Liver (tissue), 9 donors: ENCODE data around the gene CDH18. TPM values are rescaled to one million over a fixed set of nuclear protein-coding genes. Genes with fewer than 3 reads are reported as not detected.

Experiments used
- DNase-seq: peaks from one replicate; pipeline ENCODE4 v3.0.0-alpha.2; 2017; ENCODE audit warnings: low spot score
- H3K27ac ChIP-seq, 2 donors: one replicate each; pipeline ENCODE4 v1.7.0; 2013; ENCODE audit warnings: inconsistent platforms in 2 of 2, low read length in 2 of 2, control low read depth in 1 of 2, low read depth in 1 of 2, mild to moderate bottlenecking in 1 of 2
- H3K27me3 ChIP-seq, 4 donors: one replicate each; pipeline versions ENCODE4 v1.6.1 to v1.7.0; 2013; ENCODE audit warnings: low read length in 3 of 4, inconsistent platforms in 1 of 4, mild to moderate bottlenecking in 1 of 4, moderate library complexity in 1 of 4; ENCODE audit not compliant: control insufficient read depth in 4 of 4, insufficient read depth in 4 of 4
- H3K36me3 ChIP-seq, 4 donors: one replicate each; pipeline versions ENCODE4 v1.6.1 to v1.7.0; 2013; ENCODE audit warnings: low read length in 3 of 4, mild to moderate bottlenecking in 3 of 4, low read depth in 1 of 4, moderate library complexity in 1 of 4; ENCODE audit not compliant: control insufficient read depth in 4 of 4, insufficient read depth in 3 of 4
- H3K4me1 ChIP-seq, 4 donors: one replicate each; pipeline versions ENCODE4 v1.6.1 to v1.7.0; 2013; ENCODE audit warnings: low read length in 3 of 4, mild to moderate bottlenecking in 3 of 4, moderate library complexity in 1 of 4; ENCODE audit not compliant: control insufficient read depth in 4 of 4, insufficient read depth in 4 of 4
- H3K4me3 ChIP-seq, 3 donors: one replicate each; pipeline versions ENCODE4 v1.6.1 to v1.7.0; 2013; ENCODE audit warnings: low read length in 3 of 3, control low read depth in 1 of 3, low read depth in 1 of 3, mild to moderate bottlenecking in 1 of 3
- H3K9ac ChIP-seq, 2 donors: one replicate each; pipeline ENCODE4 v1.7.0; 2013; ENCODE audit warnings: low read length in 2 of 2, mild to moderate bottlenecking in 2 of 2, moderate library complexity in 2 of 2, control low read depth in 1 of 2, low read depth in 1 of 2
- H3K9me3 ChIP-seq, 4 donors: one replicate each; pipeline versions ENCODE4 v1.6.1 to v1.7.0; 2013; ENCODE audit warnings: low read length in 3 of 4; ENCODE audit not compliant: control insufficient read depth in 4 of 4
- CTCF ChIP-seq: fragments of 150-350 bp; IDR thresholded peaks from 2 replicates; pipeline ENCODE4 v1.5.1; 2017; ENCODE audit warnings: improper control_type of control experiment, low read depth, low read length; ENCODE audit not compliant: missing input control
- EGR1 ChIP-seq, 2 donors: IDR thresholded peaks; 2 replicates each; pipeline ENCODE4 v1.6.1; 2016 to 2018; ENCODE audit warnings: antibody characterized with exemption in 2 of 2, low read depth in 2 of 2
- FOXA1 ChIP-seq: IDR thresholded peaks from 2 replicates; pipeline ENCODE4 v1.6.1; 2016; ENCODE audit warnings: antibody characterized with exemption
- FOXA2 ChIP-seq: IDR thresholded peaks from 2 replicates; pipeline ENCODE4 v1.6.1; 2016; ENCODE audit warnings: antibody characterized with exemption
- GABPA ChIP-seq, 2 donors: IDR thresholded peaks in 1 of 2; conservative IDR thresholded peaks in 1 of 2; 2 replicates each; pipeline ENCODE4 v1.6.1; 2016; ENCODE audit warnings: antibody characterized with exemption in 2 of 2, mild to moderate bottlenecking in 1 of 2, moderate library complexity in 1 of 2
- HNF4A ChIP-seq, 2 donors: conservative IDR thresholded peaks; 2 replicates each; pipeline ENCODE4 v1.6.1; 2016; ENCODE audit warnings: antibody characterized with exemption in 2 of 2, mild to moderate bottlenecking in 2 of 2
- HNF4G ChIP-seq: IDR thresholded peaks from 2 replicates; pipeline ENCODE4 v1.6.1; 2016; ENCODE audit warnings: antibody characterized with exemption
- JUND ChIP-seq, 2 donors: IDR thresholded peaks; 2 replicates each; pipeline ENCODE4 v1.6.1; 2016; ENCODE audit warnings: antibody characterized with exemption in 2 of 2
- NR2F2 ChIP-seq: IDR thresholded peaks from 2 replicates; pipeline ENCODE4 v1.6.1; 2016; ENCODE audit warnings: antibody characterized with exemption
- RAD21 ChIP-seq, 2 donors: IDR thresholded peaks; 2 replicates each; pipeline ENCODE4 v1.6.1; 2016; ENCODE audit warnings: antibody characterized with exemption in 2 of 2, mild to moderate bottlenecking in 2 of 2
- SP1 ChIP-seq: IDR thresholded peaks from 2 replicates; pipeline ENCODE4 v1.6.1; 2018; ENCODE audit warnings: antibody characterized with exemption, mild to moderate bottlenecking
- TAF1 ChIP-seq: conservative IDR thresholded peaks from 2 replicates; pipeline ENCODE4 v1.6.1; 2016; ENCODE audit warnings: antibody characterized with exemption, mild to moderate bottlenecking
- WGBS: extraction: QIAGEN DNeasy Blood & Tissue Kit; methylation state at CpG from one replicate; pipeline ENCODE4 v1.1.7; 2013; 5-methylcytosine and 5-hydroxymethylcytosine counted together
- polyA plus RNA-seq, 2 donors: library from polyadenylated mRNA; stranded (reverse) in 1 of 2; unstranded in 1 of 2; fragments of 200-250 nt in 1 of 2; fragments of >200 nt in 1 of 2; fragmentation: Nextera tagmentation in 1 of 2; extraction: Ambion mirVana in 1 of 2; gene quantifications; one replicate each; pipeline versions ENCODE4 v1.2.1 to v1.2.3, GENCODE V29; 2013 to 2015
- total RNA-seq, 2 donors: library from RNA; depleted of rRNA; stranded (reverse); fragments of >200 nt; gene quantifications; one replicate each; pipeline ENCODE4 v1.2.3, GENCODE V29; 2014
- TF ChIP-seq, protein P1 (sequence below): IDR thresholded peaks from 2 replicates; pipeline ENCODE4 v1.6.1; 2016; ENCODE audit warnings: antibody characterized with exemption
- TF ChIP-seq, protein P2 (sequence below): IDR thresholded peaks from 2 replicates; pipeline ENCODE4 v1.6.1; 2016; ENCODE audit warnings: antibody characterized with exemption
- TF ChIP-seq, protein P3 (sequence below): IDR thresholded peaks from 2 replicates; pipeline ENCODE4 v1.6.1; 2016; ENCODE audit warnings: antibody characterized with exemption
- donor health status: healthy.
- donor health status: healthy.
- donor health status: healthy.
- donor health status: healthy.
- donor health status: healthy.

Gene CDH18
- total and polyA plus RNA-seq, 4 donors = 0.19 TPM; not detected in 3

- no peak for TF ChIP-seq RAD21 (IDR thresholded peaks at IDR 0.05)
- TF ChIP-seq, protein P1, sequence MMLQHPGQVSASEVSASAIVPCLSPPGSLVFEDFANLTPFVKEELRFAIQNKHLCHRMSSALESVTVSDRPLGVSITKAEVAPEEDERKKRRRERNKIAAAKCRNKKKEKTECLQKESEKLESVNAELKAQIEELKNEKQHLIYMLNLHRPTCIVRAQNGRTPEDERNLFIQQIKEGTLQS = no peak
- TF ChIP-seq FOXA2 = no peak
- no peak for TF ChIP-seq CTCF
- TF ChIP-seq EGR1 (IDR thresholded peaks at IDR 0.05; ENCODE audit: low read depth in 2 of 2) = no peak
- Histone ChIP-seq H3K4me3 (no peak overlapping the region), H3K27me3 (no peaks in the 10 kb centered on the region), H3K9me3 (no peaks in the 10 kb centered on the region), H3K27ac (no peak overlapping the region), H3K36me3 (no peaks in the 10 kb centered on the region), H3K9ac (no peak overlapping the region), H3K4me1 (no peaks in the 10 kb centered on the region)
- WGBS = 64% methylated on average over 2 of the region's 2 CpGs
- DNase-seq = no peak
Observed at GRCh38 chr5:19498852-19499251, 489.1 kb downstream of the CDH18 start.

DNA sequence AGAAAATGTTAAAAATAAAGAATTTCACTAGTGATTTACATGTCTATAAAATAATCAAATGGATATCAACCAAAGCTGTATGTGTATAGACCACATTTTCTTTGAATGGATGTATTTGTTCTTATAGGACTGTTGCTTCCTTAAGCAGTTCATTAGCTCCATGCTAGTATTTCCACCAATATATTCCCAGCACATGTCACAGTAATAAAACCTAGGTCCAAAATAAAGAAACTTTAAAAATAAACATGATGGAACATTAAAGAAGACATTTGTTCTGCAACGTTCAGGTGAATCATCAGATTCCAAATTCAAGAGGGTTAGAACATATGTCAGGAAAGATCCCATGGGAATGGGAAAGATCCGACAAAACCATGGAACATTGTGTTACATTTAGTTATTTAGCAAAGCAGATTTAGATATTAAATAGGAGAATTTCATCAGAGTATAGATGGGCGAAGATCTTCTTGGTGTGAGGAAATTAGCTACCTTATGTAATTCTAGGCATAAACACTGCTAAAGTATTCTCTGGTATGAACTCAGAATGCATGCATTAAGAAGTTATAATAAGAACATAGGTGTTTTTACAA lies 490.7 kb downstream of the CDH18 start:
- no peaks in the 10 kb centered on the region for H3K9me3 ChIP-seq
- no peaks in the 10 kb centered on the region for H3K36me3 ChIP-seq
- WGBS = 70% methylated on average over 3 of the region's 3 CpGs
- H3K4me3 ChIP-seq = no peak overlapping the region
- no peaks in the 10 kb centered on the region for H3K4me1 ChIP-seq
- H3K27me3 ChIP-seq = no peaks in the 10 kb centered on the region
- TF ChIP-seq NR2F2 (no peak), FOXA1 (no peak)
- DNase-seq = no peak
- no peak overlapping the region for H3K27ac ChIP-seq
- no peak overlapping the region for H3K9ac ChIP-seq

DNA sequence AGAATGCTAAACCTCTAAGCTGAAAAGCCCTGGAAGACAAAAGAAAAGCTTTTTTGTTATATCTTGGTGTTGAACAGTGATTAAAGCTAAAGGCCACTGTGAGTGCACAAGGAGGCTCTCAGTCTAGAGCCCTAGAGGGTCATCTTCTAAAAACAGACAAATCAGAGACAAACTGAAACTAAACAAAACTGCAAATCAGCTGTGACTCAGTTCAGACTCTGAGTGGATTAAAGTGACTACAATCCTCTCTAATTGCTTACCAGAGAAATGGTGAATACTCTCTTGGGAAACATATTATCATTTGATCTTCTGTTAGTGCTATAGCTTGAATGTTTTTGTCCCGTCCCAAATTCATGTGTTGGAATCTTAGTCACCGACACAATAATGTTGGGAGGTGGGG lies 491.9 kb downstream of the CDH18 start:
- Histone ChIP-seq H3K9me3 (no peaks in the 10 kb centered on the region), H3K4me1 (no peaks in the 10 kb centered on the region), H3K27me3 (no peaks in the 10 kb centered on the region), H3K4me3 (no peak overlapping the region), H3K27ac (no peak overlapping the region), H3K36me3 (no peaks in the 10 kb centered on the region), H3K9ac (no peak overlapping the region)
- TF ChIP-seq, protein P2, sequence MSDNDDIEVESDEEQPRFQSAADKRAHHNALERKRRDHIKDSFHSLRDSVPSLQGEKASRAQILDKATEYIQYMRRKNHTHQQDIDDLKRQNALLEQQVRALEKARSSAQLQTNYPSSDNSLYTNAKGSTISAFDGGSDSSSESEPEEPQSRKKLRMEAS = no peak
- TF ChIP-seq EGR1 (IDR thresholded peaks at IDR 0.05; ENCODE audit: low read depth in 2 of 2) (no peak), HNF4A (conservative IDR thresholded peaks at IDR 0.05) (no peak), JUND (IDR thresholded peaks at IDR 0.05) (no peak), SP1 (no peak), HNF4G (no peak), TAF1 (no peak), RAD21 (IDR thresholded peaks at IDR 0.05) (no peak), GABPA (IDR thresholded peaks at IDR 0.05 in 1 of 2, conservative IDR thresholded peaks at IDR 0.05 in 1 of 2) (no peak)
- TF ChIP-seq, protein P3, sequence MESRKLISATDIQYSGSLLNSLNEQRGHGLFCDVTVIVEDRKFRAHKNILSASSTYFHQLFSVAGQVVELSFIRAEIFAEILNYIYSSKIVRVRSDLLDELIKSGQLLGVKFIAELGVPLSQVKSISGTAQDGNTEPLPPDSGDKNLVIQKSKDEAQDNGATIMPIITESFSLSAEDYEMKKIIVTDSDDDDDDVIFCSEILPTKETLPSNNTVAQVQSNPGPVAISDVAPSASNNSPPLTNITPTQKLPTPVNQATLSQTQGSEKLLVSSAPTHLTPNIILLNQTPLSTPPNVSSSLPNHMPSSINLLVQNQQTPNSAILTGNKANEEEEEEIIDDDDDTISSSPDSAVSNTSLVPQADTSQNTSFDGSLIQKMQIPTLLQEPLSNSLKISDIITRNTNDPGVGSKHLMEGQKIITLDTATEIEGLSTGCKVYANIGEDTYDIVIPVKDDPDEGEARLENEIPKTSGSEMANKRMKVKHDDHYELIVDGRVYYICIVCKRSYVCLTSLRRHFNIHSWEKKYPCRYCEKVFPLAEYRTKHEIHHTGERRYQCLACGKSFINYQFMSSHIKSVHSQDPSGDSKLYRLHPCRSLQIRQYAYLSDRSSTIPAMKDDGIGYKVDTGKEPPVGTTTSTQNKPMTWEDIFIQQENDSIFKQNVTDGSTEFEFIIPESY = no peak
- TF ChIP-seq, protein P1 = no peak
- 89% methylated on average over 2 of the region's 2 CpGs for WGBS
- DNase-seq = no peak
